Ovary (tissue), 10 donors: ENCODE data around the gene CCNJ. TPM values are rescaled to one million over a fixed set of nuclear protein-coding genes. Genes with fewer than 3 reads are reported as not detected.
"Not testable (repeated sequence)": the region's sequence is repeated elsewhere in the genome, so short reads cannot be mapped to it uniquely, and the experiment has no call there.

ENCODE experiments used
- DNase-seq, 5 donors: peaks; one replicate each; pipeline ENCODE4 v3.0.0-alpha.2; 2019 to 2020
- H3K27ac ChIP-seq, 2 donors: fragments of 200-600 bp; one replicate each; pipeline versions ENCODE4 v1.5.1 to v1.8.0; 2019 to 2022
- H3K27me3 ChIP-seq: fragments of 200-600 bp; one replicate; pipeline ENCODE4 v1.8.0; 2022
- H3K36me3 ChIP-seq: fragments of 200-600 bp; sonication (generic); one replicate; pipeline ENCODE4 v1.5.1; 2019
- H3K4me1 ChIP-seq: one replicate; pipeline ENCODE4 v1.8.1; 2013; ENCODE audit warnings: mild to moderate bottlenecking, moderate library complexity; ENCODE audit not compliant: insufficient read depth
- H3K4me3 ChIP-seq: fragments of 200-600 bp; sonication (generic); one replicate; pipeline ENCODE4 v1.5.1; 2017
- H3K9me3 ChIP-seq, 2 donors: fragments of 200-600 bp in 1 of 2; sonication (generic) in 1 of 2; one replicate each; pipeline versions ENCODE4 v1.5.1 to v1.8.1; 2013 to 2019; ENCODE audit warnings: mild to moderate bottlenecking in 1 of 2, moderate library complexity in 1 of 2
- EP300 ChIP-seq: sonication (generic); formaldehyde crosslinking; IDR thresholded peaks from one replicate; pipeline ENCODE4 v1.6.1; 2017; ENCODE audit warnings: antibody characterized with exemption
- POLR2A ChIP-seq: fragments of 450-650 bp; IDR thresholded peaks from one replicate; pipeline ENCODE4 v1.6.1; 2017; ENCODE audit warnings: antibody characterized with exemption, mild to moderate bottlenecking, moderate library complexity
- WGBS, 3 donors: extraction: QIAGEN DNeasy Blood & Tissue Kit in 1 of 3; methylation state at CpG; one replicate each; pipeline versions ENCODE4 v1.1.5 to v1.1.7; 2013 to 2017; 5-methylcytosine and 5-hydroxymethylcytosine counted together
- intact Hi-C, 4 donors: fragments of 100-400 bp; cut with DNase I; formaldehyde crosslinking; loops; one replicate each; pipeline versions ENCODE4 v1.11.0 to v1.15.1; 2022 to 2023
- long read RNA-seq, 3 donors: library from polyadenylated mRNA in 2 of 3; unstranded in 2 of 3; transcript quantifications; one replicate each; pipeline ENCODE4 v2.0.0 and lab custom pipeline, GENCODE V29; 2021 to 2026
- polyA plus RNA-seq, 2 donors: library from polyadenylated mRNA; stranded (reverse); fragments of 200-250 nt in 1 of 2; fragments of 350-450 nt in 1 of 2; fragmentation: Illumina TruSeq in 1 of 2; extraction: RNeasy Lipid Tissue Mini Kit (QIAGEN cat#74804) in 1 of 2; gene quantifications; one replicate each; pipeline ENCODE4 v1.2.3, GENCODE V29; 2013 to 2014
- total RNA-seq, 7 donors: library from RNA; depleted of rRNA in 2 of 7; stranded (reverse); fragments of >200 nt in 2 of 7; fragmentation: NEBNext Ultra II Directional in 3 of 7; extraction: Animal tissue kit (Norgen Biotek cat#: 25700) in 3 of 7; gene quantifications; one replicate each; pipeline versions ENCODE4 v1.1.0 to v1.2.4, GENCODE V29; 2016 to 2023
- TF ChIP-seq, protein P1 (sequence below), 3 donors: fragments of 450-650 bp in 2 of 3; fragments of 200-600 bp in 1 of 3; IDR thresholded peaks; one replicate each; pipeline versions ENCODE4 v1.5.1 to v1.8.0; 2016 to 2022; ENCODE audit warnings: antibody characterized with exemption in 3 of 3, mild to moderate bottlenecking in 1 of 3
- donor health status: DM: no; HTN: no; CAD: no; lungs with moderate emphysema.
- donor health status: DM: no; HTN: no; CAD: no.
- donor health status: Bipolar disorder and iron deficiency.
- donor health status: DM: yes; HTN: yes; CAD: no.
- donor health status: DM: no; HTN: no; CAD: no.
- donor health status: DM: yes; HTN: yes; CAD: no.

The CCNJ gene, protein sequence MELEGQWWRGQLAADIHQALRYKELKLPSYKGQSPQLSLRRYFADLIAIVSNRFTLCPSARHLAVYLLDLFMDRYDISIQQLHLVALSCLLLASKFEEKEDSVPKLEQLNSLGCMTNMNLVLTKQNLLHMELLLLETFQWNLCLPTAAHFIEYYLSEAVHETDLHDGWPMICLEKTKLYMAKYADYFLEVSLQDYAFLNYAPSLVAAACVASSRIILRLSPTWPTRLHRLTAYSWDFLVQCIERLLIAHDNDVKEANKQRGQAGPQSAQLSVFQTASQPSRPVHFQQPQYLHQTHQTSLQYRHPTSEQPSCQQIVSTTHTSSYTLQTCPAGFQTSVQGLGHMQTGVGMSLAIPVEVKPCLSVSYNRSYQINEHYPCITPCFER
- total RNA-seq (1 to 10 TPM; 3.6 to 7.2 (median 5.9) TPM), polyA plus RNA-seq (1 to 10 TPM; 3.1 to 4.8 TPM)
- long read RNA-seq, donor 1, partial matches to known transcripts: 2 of 8 reads
- long read RNA-seq, donor 1, other reads (novel, unspliced or antisense): 3 of 8 reads
- long read RNA-seq, donor 2, transcript CCNJ-203 (6 exons, 2,677 nt): major isoform, 6 of 7 reads
- long read RNA-seq, donor 2, partial matches to known transcripts: 0 of 7 reads
- long read RNA-seq, donor 2, other reads (novel, unspliced or antisense): 0 of 7 reads
- long read RNA-seq, donor 3, full-length matches to known transcripts: 7 of 13 reads
- long read RNA-seq, donor 3, partial matches to known transcripts: 2 of 13 reads
- long read RNA-seq, donor 3, other reads (novel, unspliced or antisense): 4 of 13 reads

DNA sequence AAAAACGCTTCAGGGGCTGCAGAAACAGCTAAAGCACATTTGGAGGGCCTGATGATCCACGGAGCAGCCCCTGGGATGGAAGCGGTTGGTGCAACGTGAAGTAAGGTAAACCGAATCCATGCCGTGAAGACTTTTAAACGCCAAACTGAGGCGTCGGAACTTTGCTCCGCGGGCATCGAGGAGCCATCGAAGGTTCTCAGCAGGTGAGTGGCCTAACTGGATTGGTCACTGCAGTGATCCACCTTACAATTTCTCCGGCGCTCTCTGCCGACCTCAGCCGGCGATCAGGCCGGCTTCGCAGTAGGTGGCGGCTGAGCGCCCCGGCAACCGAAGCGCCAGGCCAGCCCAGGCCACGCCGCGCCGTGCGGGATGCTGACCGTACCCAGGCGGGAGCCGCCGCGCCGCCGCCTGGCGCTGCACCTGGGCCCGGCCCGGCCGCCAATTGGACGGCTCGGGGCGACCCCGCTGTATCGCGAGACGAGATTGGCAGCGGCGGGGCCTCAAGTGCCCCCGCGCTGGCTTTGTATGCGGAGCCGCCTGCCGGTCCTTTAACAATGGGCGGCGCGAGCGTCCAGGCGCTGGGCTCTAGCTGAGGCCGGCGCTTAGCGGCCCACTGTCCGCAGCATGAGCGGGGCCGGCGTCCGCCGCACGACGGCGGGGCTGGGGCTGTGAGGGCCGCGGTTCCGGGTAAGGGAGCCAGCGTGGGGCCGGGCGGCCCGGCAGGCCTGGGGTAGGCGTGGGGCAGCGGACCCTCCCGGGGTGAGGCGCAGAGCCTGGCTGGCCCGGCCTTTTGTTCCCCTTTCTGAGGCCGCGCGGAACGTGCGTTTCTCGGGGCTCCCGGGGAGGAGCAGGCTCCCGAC lies at the start of gene CCNJ:
CCNJ (plus strand) TSS at position 551 of the 860 bp plus-strand sequence. CDS start 811 bp downstream, outside the sequence.
- Histone ChIP-seq H3K4me3 (peak within 1 kb of the TSS; percentile 84), H3K9me3 (no peaks in the 10 kb centered on the region), H3K27ac (peak within 1 kb of the TSS; percentile 52 to 71), H3K36me3 (no peaks in the 10 kb centered on the region), H3K4me1 (no peaks in the 10 kb centered on the region), H3K27me3 (no peaks in the 10 kb centered on the region)
- TF ChIP-seq EP300 (no peak), POLR2A (peak; percentile 46)
- TF ChIP-seq, protein P1, sequence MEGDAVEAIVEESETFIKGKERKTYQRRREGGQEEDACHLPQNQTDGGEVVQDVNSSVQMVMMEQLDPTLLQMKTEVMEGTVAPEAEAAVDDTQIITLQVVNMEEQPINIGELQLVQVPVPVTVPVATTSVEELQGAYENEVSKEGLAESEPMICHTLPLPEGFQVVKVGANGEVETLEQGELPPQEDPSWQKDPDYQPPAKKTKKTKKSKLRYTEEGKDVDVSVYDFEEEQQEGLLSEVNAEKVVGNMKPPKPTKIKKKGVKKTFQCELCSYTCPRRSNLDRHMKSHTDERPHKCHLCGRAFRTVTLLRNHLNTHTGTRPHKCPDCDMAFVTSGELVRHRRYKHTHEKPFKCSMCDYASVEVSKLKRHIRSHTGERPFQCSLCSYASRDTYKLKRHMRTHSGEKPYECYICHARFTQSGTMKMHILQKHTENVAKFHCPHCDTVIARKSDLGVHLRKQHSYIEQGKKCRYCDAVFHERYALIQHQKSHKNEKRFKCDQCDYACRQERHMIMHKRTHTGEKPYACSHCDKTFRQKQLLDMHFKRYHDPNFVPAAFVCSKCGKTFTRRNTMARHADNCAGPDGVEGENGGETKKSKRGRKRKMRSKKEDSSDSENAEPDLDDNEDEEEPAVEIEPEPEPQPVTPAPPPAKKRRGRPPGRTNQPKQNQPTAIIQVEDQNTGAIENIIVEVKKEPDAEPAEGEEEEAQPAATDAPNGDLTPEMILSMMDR (IDR thresholded peaks at IDR 0.05): peak in 1 of 3 donors; percentile 39
- intact Hi-C loops: no loop called here
- peak; percentile 82 to 93 (median 86) for DNase-seq
- WGBS, 3 donors: 1 to 2% (median 1%) methylated on average over 70 to 92 of the region's 92 CpGs

DNA sequence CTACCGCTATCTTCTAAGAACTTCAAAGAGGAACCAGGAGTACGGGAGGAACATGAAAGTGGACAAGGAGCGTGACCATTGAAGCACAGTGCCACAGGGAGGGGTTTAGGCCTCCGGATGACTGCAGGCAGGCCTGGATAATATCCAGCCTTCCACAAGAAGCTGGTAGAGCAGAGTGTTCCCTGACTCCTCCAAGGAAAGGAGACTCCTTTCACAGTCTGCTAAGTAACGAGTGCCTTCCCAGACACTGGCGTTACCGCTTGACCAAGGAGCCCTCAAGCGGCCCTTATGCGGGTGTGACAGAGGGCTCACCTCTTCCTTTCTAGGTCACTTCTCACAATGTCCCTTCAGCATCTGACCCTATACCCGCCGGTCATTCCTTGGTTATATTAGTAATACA lies 49.0 kb upstream of the CCNJ start:
- H3K4me1 ChIP-seq, H3K36me3 ChIP-seq, H3K4me3 ChIP-seq, H3K27me3 ChIP-seq, intact Hi-C loops, DNase-seq, H3K9me3 ChIP-seq, H3K27ac ChIP-seq: not testable (repeated sequence)
- 83 to 94% (median 90%) methylated on average over 11 of the region's 11 CpGs for WGBS, 3 donors

DNA sequence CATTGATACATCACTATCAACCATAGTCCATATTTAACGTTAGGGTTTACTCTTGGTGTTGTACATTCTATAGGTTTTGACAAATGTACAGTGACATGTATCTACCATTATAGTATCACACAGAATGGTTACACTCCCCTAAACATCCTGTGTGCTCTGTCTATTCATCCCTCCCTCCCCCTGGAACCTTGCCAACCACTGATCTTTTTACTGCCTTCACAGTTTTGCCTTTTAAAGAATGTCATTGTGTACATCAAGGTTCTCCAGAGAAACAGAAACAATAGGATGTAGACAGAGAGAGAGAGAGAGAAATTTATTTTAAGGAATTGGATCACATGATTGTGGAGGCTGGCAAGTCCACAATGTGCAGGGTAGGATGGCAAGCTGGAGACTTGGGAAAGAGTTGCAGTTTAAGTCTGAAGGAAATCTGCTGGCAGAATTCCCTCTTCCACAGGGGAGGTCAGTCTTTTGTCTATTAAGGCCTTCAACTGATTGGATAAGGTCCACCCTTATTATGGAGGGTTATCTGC lies 45.1 kb upstream of the CCNJ start:
- TF ChIP-seq POLR2A (no peak), EP300 (no peak)
- no peaks in the 10 kb centered on the region for H3K36me3 ChIP-seq
- no peaks in the 10 kb centered on the region for H3K9me3 ChIP-seq
- no peaks in the 10 kb centered on the region for H3K27me3 ChIP-seq
- WGBS, 3 donors: 48 to 70% (median 64%) methylated on average over 1 of the region's 1 CpG
- DNase-seq: no peak
- H3K27ac ChIP-seq: no peak overlapping the region
- H3K4me1 ChIP-seq: no peaks in the 10 kb centered on the region
- H3K4me3 ChIP-seq: no peak overlapping the region
- intact Hi-C loops: no loop called here

DNA sequence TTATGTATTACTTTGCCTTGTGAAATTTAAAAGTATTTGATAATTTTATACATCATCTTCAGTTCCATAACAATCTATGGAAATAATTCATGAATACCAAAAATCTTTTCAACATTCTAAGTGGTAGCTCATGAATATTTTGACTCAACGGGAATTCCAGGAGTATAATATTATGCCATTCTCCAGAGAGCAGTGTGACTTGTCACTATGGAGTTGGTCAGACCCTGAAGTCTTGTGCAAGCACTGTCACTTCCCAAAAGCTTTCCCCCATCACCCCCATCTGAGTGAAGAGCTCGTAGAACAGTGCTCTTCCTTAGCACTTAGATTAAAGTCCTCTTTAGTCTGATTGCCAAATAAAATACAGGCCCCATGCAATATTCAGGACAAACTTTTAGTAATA lies 29.4 kb upstream of the CCNJ start:
- intact Hi-C loops: no loop called here
- Histone ChIP-seq H3K36me3 (no peaks in the 10 kb centered on the region), H3K9me3 (no peaks in the 10 kb centered on the region), H3K4me1 (no peaks in the 10 kb centered on the region), H3K27ac (no peak overlapping the region), H3K27me3 (no peaks in the 10 kb centered on the region), H3K4me3 (no peak overlapping the region)
- WGBS, 3 donors: 89 to 95% (median 93%) methylated on average over 2 of the region's 2 CpGs
- TF ChIP-seq POLR2A (no peak), EP300 (no peak)
- TF ChIP-seq, protein P1 (IDR thresholded peaks at IDR 0.05): no peak
- DNase-seq: no peak
